Fibroblast of the aortic adventitia (primary cell): ENCODE measurements around the gene ADORA3. TPM values are rescaled to one million over a fixed set of nuclear protein-coding genes. Genes with fewer than 3 reads are reported as not detected.
A peak's percentile ranks its signal among the peaks of the same experiment; 100 is the strongest.

Experiments used
- DNase-seq: peaks from one replicate; pipeline ENCODE4 v3.0.0-alpha.2; 2010; ENCODE audit warnings: low read depth
- H3K4me3 ChIP-seq: 2 replicates; pipeline ENCODE4 v1.5.1; 2011; ENCODE audit warnings: low read depth, mild to moderate bottlenecking, control low read depth, low read length, moderate library complexity
- CTCF ChIP-seq: IDR thresholded peaks from 2 replicates; pipeline ENCODE4 v1.5.1; 2011; ENCODE audit warnings: mild to moderate bottlenecking, low read length, control low read depth, inconsistent platforms; ENCODE audit not compliant: insufficient read depth
- total RNA-seq: library from RNA; depleted of rRNA; stranded (reverse); fragments of >200 nt; gene quantifications from 2 replicates; pipeline ENCODE4 v1.2.3, GENCODE V29; 2012; ENCODE audit warnings: low replicate concordance

ADORA3 gene
- total RNA-seq, 1 donor: not detected

DNA sequence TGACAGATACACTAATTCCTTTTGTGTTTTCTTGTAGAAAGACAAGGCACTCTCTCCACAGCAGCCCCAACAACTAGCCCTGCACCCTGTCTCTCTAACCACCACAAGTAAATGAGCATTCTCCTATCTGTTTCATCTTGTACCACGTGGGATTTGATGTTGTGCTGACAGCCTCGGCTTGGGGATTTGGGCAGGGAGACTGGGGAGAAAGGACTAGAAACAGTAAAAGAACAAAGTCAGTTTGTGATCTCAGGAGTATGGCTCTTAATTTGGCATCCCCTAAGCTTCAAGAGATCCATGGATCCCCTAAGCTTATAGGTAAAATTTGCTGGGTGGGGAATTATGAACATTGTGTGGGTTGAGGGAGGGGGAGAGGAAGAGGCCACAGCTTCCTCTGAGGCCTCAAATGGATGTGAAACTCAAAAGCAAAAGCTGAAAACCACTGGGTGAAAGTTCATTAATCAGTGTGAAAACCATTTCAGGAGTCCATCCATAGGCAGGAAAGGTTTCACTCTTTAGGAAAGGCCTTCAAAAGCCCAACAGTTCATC is 26.6 kb downstream of the ADORA3 start:
- no peak for DNase-seq
- no peak for TF ChIP-seq CTCF
- no peak overlapping the region for H3K4me3 ChIP-seq

DNA sequence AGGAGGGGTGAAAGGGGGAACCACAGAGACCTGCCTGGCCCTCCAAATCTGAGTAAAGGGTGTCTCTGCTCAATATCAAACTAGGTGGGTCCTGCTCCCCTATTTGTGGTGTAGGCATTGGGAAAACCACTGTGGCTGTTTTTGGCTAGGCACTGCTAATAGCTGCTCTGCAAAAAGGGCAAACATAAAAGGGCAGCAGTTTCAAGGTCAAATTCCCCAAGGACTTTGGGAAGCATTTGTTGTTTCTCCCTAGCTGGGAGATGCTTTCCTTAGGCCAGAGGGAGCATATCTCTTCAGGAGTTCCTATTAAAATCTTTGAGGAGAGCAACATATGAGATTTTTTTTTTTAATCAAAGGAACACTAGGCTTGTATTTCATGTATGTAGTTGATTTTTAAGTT is 27.2 kb downstream of the ADORA3 start:
- H3K4me3 ChIP-seq: no peak overlapping the region
- no peak for TF ChIP-seq CTCF
- DNase-seq: no peak

- TF ChIP-seq CTCF: no peak
- no peak for DNase-seq
- no peak overlapping the region for H3K4me3 ChIP-seq
These were observed 27.7 kb downstream of the ADORA3 start for GRCh38 chr1:111475701-111476100.

DNA sequence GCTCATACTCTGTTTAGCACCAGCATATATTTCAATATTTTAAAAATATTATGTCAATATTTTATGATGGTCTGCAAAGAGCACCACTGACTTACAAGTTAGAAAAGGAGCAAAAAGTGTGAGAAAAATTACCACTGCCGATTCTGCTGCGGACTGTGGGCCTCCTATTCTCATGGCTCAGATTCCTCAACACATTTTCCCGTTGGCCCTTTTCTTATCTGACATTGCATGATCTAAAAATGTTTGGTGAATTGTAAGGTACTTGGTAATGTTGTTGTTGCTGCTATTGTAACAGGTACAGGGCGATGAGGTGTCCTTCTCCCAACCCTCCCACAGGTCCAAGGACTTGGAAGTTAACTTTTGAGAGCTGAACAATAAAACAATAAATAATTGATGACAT is 28.9 kb downstream of the ADORA3 start:
- no peak overlapping the region for H3K4me3 ChIP-seq
- DNase-seq: no peak
- TF ChIP-seq CTCF: no peak

- no peak for TF ChIP-seq CTCF
These were observed 29.3 kb downstream of the ADORA3 start for GRCh38 chr1:111474106-111474505.

GRCh38 chr1:111471538-111471937 is 31.9 kb downstream of the ADORA3 start:
- TF ChIP-seq CTCF: no peak
- no peak for DNase-seq
- no peak overlapping the region for H3K4me3 ChIP-seq

More at GRCh38 chr1:111474106-111474505, 29.3 kb downstream of the ADORA3 start:
- no peak overlapping the region for H3K4me3 ChIP-seq
- DNase-seq: peak; percentile 31

GRCh38 chr1:111471012-111471411 is 32.4 kb downstream of the ADORA3 start:
- H3K4me3 ChIP-seq: no peak overlapping the region
- no peak for DNase-seq
- no peak for TF ChIP-seq CTCF
